ENCODE results near the gene CIAO2B.

- TF ChIP-seq EZH2 (IDR thresholded peaks at IDR 0.05; ENCODE audit: borderline replicate concordance, insufficient read depth, low read length, poor library complexity, severe bottlenecking) (no peak), CTCF (IDR thresholded peaks at IDR 0.05; ENCODE audit: poor library complexity, severe bottlenecking) (no peak), RAD21 (conservative IDR thresholded peaks at IDR 0.05) (no peak), POLR2AphosphoS5 (IDR thresholded peaks at IDR 0.05) (no peak), TAF1 (IDR thresholded peaks at IDR 0.05; ENCODE audit: low read depth) (no peak), EP300 (conservative IDR thresholded peaks at IDR 0.05; ENCODE audit: poor library complexity, severe bottlenecking) (no peak)
Observed at GRCh38 chr16:66931665-66932064, 2.5 kb downstream of the CIAO2B start.
